Measurements from ENCODE around the gene PSMC3. TPM values are rescaled to one million over a fixed set of nuclear protein-coding genes. Genes with fewer than 3 reads are reported as not detected.

Gene PSMC3
- total RNA-seq, 1 experiment from 2014 or later: 275 TPM

DNA sequence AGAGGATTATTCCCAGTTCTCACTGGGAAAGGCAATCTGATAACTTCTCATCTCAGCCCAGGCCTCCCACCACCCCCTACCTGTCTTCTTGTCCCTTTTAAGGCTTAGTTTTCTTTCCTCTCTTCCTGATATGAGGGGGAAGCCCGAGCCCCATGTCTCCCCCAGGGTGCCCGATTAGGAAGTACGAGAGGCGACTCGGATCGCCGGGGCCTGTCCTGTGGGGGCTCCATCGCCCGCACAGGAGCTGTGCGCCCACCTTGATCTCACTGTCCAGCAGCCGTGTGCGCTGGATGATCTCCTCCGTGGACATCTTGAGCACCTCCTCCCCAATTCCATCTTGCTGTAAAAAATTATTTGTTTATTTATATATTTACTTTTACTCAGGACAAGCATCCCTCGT lies 628 bp downstream of the PSMC3 start:
- TF ChIP-seq EZH2 (IDR thresholded peaks at IDR 0.05; ENCODE audit: low read length, unreplicated experiment): no peak
- TF ChIP-seq EZH2phosphoT487 (IDR thresholded peaks at IDR 0.05; ENCODE audit: borderline replicate concordance, low read length): no peak
- no peak for TF ChIP-seq CTCF (conservative IDR thresholded peaks at IDR 0.05; ENCODE audit: low read depth, low read length)
- DNase-seq: no peak
- H3K9me2 ChIP-seq (replicated peaks; ENCODE audit: low read length): no peaks in the 10 kb centered on the region

GRCh38 chr11:47418454-47419259 lies 7.6 kb downstream of the PSMC3 start:
- Histone ChIP-seq H3K4me1 (ENCODE audit: insufficient read depth, low read length) (peaks cover 19% of the 10 kb centered on the region), H3K27ac (ENCODE audit: low read length) (no peak overlapping the region), H3K4me2 (ENCODE audit: low read length) (no peak overlapping the region), H3K79me2 (ENCODE audit: low read length) (peaks cover 6% of the 10 kb centered on the region; the same call in 1 of the 2 replicates), H3K4me3 (ENCODE audit: low read length) (no peak overlapping the region), H4K20me1 (ENCODE audit: low read length) (peaks cover 9% of the 10 kb centered on the region; the same call in 1 of the 2 replicates), H3K9me3 (ENCODE audit: low read length) (no peaks in the 10 kb centered on the region), H2AFZ (ENCODE audit: low read length) (no peak overlapping the region), H3F3A (ENCODE audit: low read length, unreplicated experiment) (peaks cover 3% of the 10 kb centered on the region), H3K36me3 (ENCODE audit: low read depth, low read length) (peaks cover 33% of the 10 kb centered on the region; the same call in 1 of the 2 replicates), H3K9ac (ENCODE audit: low read length) (no peak overlapping the region), H3K27me3 (ENCODE audit: low read length) (no peaks in the 10 kb centered on the region), H3K9me2 (replicated peaks; ENCODE audit: low read length) (no peaks in the 10 kb centered on the region)
- TF ChIP-seq EZH2phosphoT487 (IDR thresholded peaks at IDR 0.05; ENCODE audit: borderline replicate concordance, low read length) (no peak), CTCF (conservative IDR thresholded peaks at IDR 0.05; ENCODE audit: low read depth, low read length) (no peak), EZH2 (IDR thresholded peaks at IDR 0.05; ENCODE audit: low read length, unreplicated experiment) (no peak)
- ATAC-seq: no peak
- ChIA-PET POLR2A (ENCODE audit: unreplicated experiment) (no interaction called here), CTCF (no interaction called here)
- no peak for DNase-seq
- no TSS peak for BruUV-seq (replicated peaks)
- intact Hi-C loops (cut with micrococcal nuclease): no loop called here

More for the DNA sequence above, 628 bp downstream of the PSMC3 start:
- H3K36me3 ChIP-seq (ENCODE audit: low read depth, low read length): peaks cover 30% of the 10 kb centered on the region; the same call in 1 of the 2 replicates
- CTCF ChIA-PET: no interaction called here
- H3K79me2 ChIP-seq (ENCODE audit: low read length): peaks cover 31% of the 10 kb centered on the region
- H3K4me1 ChIP-seq (ENCODE audit: insufficient read depth, low read length): peaks cover 11% of the 10 kb centered on the region
- no peaks in the 10 kb centered on the region for H3K9me3 ChIP-seq (ENCODE audit: low read length)
- POLR2A ChIA-PET (ENCODE audit: unreplicated experiment): no interaction called here
- H4K20me1 ChIP-seq (ENCODE audit: low read length): no peaks in the 10 kb centered on the region
- intact Hi-C loops (cut with micrococcal nuclease): no loop called here
- TSS peak; percentile 70 for BruUV-seq (replicated peaks)
- peak overlapping the region; percentile 95 for H2AFZ ChIP-seq (ENCODE audit: low read length)
- ATAC-seq: no peak
- H3K27me3 ChIP-seq (ENCODE audit: low read length): no peaks in the 10 kb centered on the region
- peak overlapping the region; percentile 97 for H3K4me3 ChIP-seq (ENCODE audit: low read length)
- peak overlapping the region; percentile 94 for H3K4me2 ChIP-seq (ENCODE audit: low read length)
- peak overlapping the region; percentile 83 for H3K27ac ChIP-seq (ENCODE audit: low read length)
- no peaks in the 10 kb centered on the region for H3F3A ChIP-seq (ENCODE audit: low read length, unreplicated experiment)
- H3K9ac ChIP-seq (ENCODE audit: low read length): peak overlapping the region; percentile 99

DNA sequence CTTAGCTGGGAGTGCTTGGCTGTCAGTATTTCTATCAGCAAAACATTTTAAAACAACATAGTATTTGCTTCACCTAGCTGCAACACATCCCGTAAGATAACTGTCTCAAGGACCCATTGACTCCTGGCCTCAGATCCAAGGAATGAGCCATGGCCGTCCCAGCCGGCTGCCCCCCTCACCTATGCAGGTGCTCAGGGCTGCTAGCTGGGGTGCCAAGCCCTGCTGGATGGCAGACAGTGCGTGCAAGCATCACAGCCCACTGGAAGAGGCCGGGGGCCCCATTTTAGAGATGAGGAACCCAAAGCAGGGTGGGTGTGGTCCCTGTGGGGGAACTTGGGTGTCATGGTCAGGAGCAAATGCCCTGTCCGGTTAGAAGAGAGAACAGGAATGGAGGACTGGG lies 8.5 kb downstream of the PSMC3 start:
- BruUV-seq (replicated peaks): no TSS peak
- Histone ChIP-seq H3K79me2 (ENCODE audit: low read length) (no peaks in the 10 kb centered on the region), H3K27ac (ENCODE audit: low read length) (no peak overlapping the region), H3F3A (ENCODE audit: low read length, unreplicated experiment) (peaks cover 3% of the 10 kb centered on the region), H3K36me3 (ENCODE audit: low read depth, low read length) (peaks cover 29% of the 10 kb centered on the region; the same call in 1 of the 2 replicates), H3K27me3 (ENCODE audit: low read length) (no peaks in the 10 kb centered on the region), H3K9me2 (replicated peaks; ENCODE audit: low read length) (no peaks in the 10 kb centered on the region), H3K4me1 (ENCODE audit: insufficient read depth, low read length) (peaks cover 19% of the 10 kb centered on the region), H3K9me3 (ENCODE audit: low read length) (no peaks in the 10 kb centered on the region), H3K9ac (ENCODE audit: low read length) (no peak overlapping the region), H4K20me1 (ENCODE audit: low read length) (peaks cover 9% of the 10 kb centered on the region; the same call in 1 of the 2 replicates), H2AFZ (ENCODE audit: low read length) (no peak overlapping the region), H3K4me3 (ENCODE audit: low read length) (no peak overlapping the region), H3K4me2 (ENCODE audit: low read length) (no peak overlapping the region)
- ChIA-PET CTCF (no interaction called here), POLR2A (ENCODE audit: unreplicated experiment) (no interaction called here)
- intact Hi-C loops (cut with micrococcal nuclease): no loop called here
- TF ChIP-seq EZH2 (IDR thresholded peaks at IDR 0.05; ENCODE audit: low read length, unreplicated experiment) (no peak), EZH2phosphoT487 (IDR thresholded peaks at IDR 0.05; ENCODE audit: borderline replicate concordance, low read length) (no peak), CTCF (conservative IDR thresholded peaks at IDR 0.05; ENCODE audit: low read depth, low read length) (no peak)
- ATAC-seq: no peak
- no peak for DNase-seq
